Esophagus squamous epithelium (tissue), 5 donors: ENCODE data around the gene GADD45A. TPM values are rescaled to one million over a fixed set of nuclear protein-coding genes. Genes with fewer than 3 reads are reported as not detected.
"Not testable (repeated sequence)": the region's sequence is repeated elsewhere in the genome, so short reads cannot be mapped to it uniquely, and the experiment has no call there.

Source experiments
- DNase-seq: peaks from one replicate; lab custom pipeline; 2025; lab: John Stamatoyannopoulos, UW
- H3K27ac ChIP-seq, 4 donors: fragments of 200-600 bp; sonication (generic); one replicate each; pipeline ENCODE4 v1.5.1; 2016 to 2019; ENCODE audit warnings: mild to moderate bottlenecking in 1 of 4
- H3K27me3 ChIP-seq, 4 donors: fragments of 200-600 bp; sonication (generic); 1 replicate in 3 of 4; 2 replicates in 1 of 4; pipeline versions ENCODE4 v1.5.1 to v1.6.0; 2017 to 2021; ENCODE audit warnings: antibody characterized with exemption in 1 of 4
- H3K36me3 ChIP-seq, 3 donors: fragments of 200-600 bp; sonication (generic); one replicate each; pipeline ENCODE4 v1.5.1; 2016 to 2019
- H3K4me1 ChIP-seq, 3 donors: fragments of 200-600 bp; sonication (generic); one replicate each; pipeline ENCODE4 v1.5.1; 2017 to 2019
- H3K4me3 ChIP-seq, 4 donors: fragments of 200-600 bp; sonication (generic); 1 replicate in 3 of 4; 2 replicates in 1 of 4; pipeline ENCODE4 v1.5.1; 2016 to 2019; ENCODE audit warnings: mild to moderate bottlenecking in 2 of 4, moderate library complexity in 1 of 4
- H3K9me3 ChIP-seq, 3 donors: fragments of 200-600 bp; sonication (generic); one replicate each; pipeline ENCODE4 v1.5.1; 2016 to 2019
- POLR2A ChIP-seq, 4 donors: fragments of 450-650 bp; IDR thresholded peaks; one replicate each; pipeline ENCODE4 v1.6.1; 2017; ENCODE audit warnings: antibody characterized with exemption in 4 of 4, mild to moderate bottlenecking in 4 of 4, moderate library complexity in 3 of 4
- WGBS, 2 donors: methylation state at CpG; one replicate each; pipeline ENCODE4 v1.1.5; 2018; 5-methylcytosine and 5-hydroxymethylcytosine counted together
- intact Hi-C: fragments of 100-400 bp; cut with DNase I; formaldehyde crosslinking; loops from one replicate; pipeline ENCODE4 v1.15.0; 2022
- total RNA-seq, 4 donors: library from RNA; depleted of rRNA; stranded (reverse); fragments of >200 nt; gene quantifications; one replicate each; pipeline ENCODE4 v1.1.0, GENCODE V29; 2016
- TF ChIP-seq, protein P1 (sequence below), 6 experiments: fragments of 450-650 bp in 4 of 6; fragments of 200-600 bp in 2 of 6; sonication (generic) in 2 of 6; IDR thresholded peaks; one replicate each; pipeline ENCODE4 v1.5.1; 2016 to 2019; ENCODE audit warnings: antibody characterized with exemption in 6 of 6, mild to moderate bottlenecking in 4 of 6, moderate library complexity in 4 of 6
- donor health status: DM: yes; HTN: yes; CAD: no.

Gene GADD45A
- total RNA-seq, 4 donors from 2014 or later, result 35.2 to 62.6 (median 46.5) TPM

- peaks cover 7 to 51% (median 18%) of the 10 kb centered on the region in 3 donors for H3K4me1 ChIP-seq
- intact Hi-C loops, result no loop called here
- H3K27ac ChIP-seq, result no peak overlapping the region
- H3K9me3 ChIP-seq, result no peaks in the 10 kb centered on the region
- TF ChIP-seq, protein P1, sequence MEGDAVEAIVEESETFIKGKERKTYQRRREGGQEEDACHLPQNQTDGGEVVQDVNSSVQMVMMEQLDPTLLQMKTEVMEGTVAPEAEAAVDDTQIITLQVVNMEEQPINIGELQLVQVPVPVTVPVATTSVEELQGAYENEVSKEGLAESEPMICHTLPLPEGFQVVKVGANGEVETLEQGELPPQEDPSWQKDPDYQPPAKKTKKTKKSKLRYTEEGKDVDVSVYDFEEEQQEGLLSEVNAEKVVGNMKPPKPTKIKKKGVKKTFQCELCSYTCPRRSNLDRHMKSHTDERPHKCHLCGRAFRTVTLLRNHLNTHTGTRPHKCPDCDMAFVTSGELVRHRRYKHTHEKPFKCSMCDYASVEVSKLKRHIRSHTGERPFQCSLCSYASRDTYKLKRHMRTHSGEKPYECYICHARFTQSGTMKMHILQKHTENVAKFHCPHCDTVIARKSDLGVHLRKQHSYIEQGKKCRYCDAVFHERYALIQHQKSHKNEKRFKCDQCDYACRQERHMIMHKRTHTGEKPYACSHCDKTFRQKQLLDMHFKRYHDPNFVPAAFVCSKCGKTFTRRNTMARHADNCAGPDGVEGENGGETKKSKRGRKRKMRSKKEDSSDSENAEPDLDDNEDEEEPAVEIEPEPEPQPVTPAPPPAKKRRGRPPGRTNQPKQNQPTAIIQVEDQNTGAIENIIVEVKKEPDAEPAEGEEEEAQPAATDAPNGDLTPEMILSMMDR (IDR thresholded peaks at IDR 0.05), result no peak
- no peak for TF ChIP-seq POLR2A (IDR thresholded peaks at IDR 0.05)
- 92 to 94% methylated on average over 2 of the region's 2 CpGs for WGBS, 2 donors
- no peaks in the 10 kb centered on the region for H3K27me3 ChIP-seq
- DNase-seq, result no peak
- no peak overlapping the region for H3K4me3 ChIP-seq
- H3K36me3 ChIP-seq, result peaks cover 0 to 16% (median 0%) of the 10 kb centered on the region in 3 donors
Observed at GRCh38 chr1:67729872-67730271, 44.9 kb downstream of the GADD45A start.

GRCh38 chr1:67730312-67730711 is 45.3 kb downstream of the GADD45A start:
- DNase-seq, H3K27ac ChIP-seq, H3K27me3 ChIP-seq, H3K4me3 ChIP-seq, intact Hi-C loops, H3K9me3 ChIP-seq: not testable (repeated sequence)
- Histone ChIP-seq H3K36me3 (peaks cover 0 to 16% (median 0%) of the 10 kb centered on the region in 3 donors), H3K4me1 (peaks cover 7 to 51% (median 18%) of the 10 kb centered on the region in 3 donors)
- WGBS, 2 donors, result 91 to 95% methylated on average over 9 of the region's 9 CpGs

DNA sequence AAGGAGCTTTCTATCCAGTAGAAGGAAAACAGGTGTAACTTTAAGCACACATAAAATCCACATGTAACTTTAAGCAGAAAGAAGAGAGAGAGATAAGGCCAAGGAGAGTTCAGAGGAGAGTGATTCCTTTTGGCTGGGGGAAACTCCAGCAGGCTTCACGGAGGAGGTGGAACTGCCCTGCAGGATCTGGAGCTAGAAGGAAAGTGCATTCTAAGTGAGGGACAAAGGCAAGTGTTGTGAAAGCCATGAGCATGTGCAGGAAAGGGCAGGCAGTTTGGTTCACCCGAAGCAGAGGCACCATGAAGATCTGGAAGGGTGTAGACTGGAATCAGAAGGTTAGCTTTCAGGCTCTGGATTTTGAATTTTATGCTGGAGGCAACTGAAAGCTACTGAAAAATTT is 46.3 kb downstream of the GADD45A start:
- Histone ChIP-seq H3K4me3 (no peak overlapping the region), H3K36me3 (peaks cover 0 to 16% (median 0%) of the 10 kb centered on the region in 3 donors), H3K27me3 (no peaks in the 10 kb centered on the region), H3K9me3 (no peaks in the 10 kb centered on the region), H3K4me1 (peaks cover 4 to 51% (median 21%) of the 10 kb centered on the region in 3 donors), H3K27ac (no peak overlapping the region)
- TF ChIP-seq POLR2A (IDR thresholded peaks at IDR 0.05), result no peak
- TF ChIP-seq, protein P1 (IDR thresholded peaks at IDR 0.05), result no peak
- 78 to 88% methylated on average over 2 of the region's 2 CpGs for WGBS, 2 donors
- intact Hi-C loops, result no loop called here
- DNase-seq, result no peak

DNA sequence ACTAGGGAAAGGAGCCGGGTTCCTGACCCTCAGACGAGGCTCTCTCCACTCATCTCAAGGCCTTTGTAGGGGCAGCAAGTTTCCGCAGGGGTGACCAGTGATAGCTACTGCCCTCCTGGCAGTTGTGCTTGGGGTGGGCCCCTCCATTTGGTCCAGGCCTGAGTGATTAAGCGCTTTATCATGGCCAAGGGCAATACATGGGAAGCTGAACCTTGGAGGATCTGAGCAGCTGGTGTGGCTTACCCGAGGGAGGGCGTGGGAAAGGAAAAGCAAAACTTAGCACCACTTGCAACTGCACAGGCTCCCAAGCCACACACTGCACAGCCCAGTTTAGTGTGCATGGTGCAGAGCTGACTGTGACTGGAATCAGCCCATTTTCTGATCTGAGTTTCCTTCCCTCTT is 47.8 kb downstream of the GADD45A start:
- no peak for DNase-seq
- Histone ChIP-seq H3K27ac (peak overlapping the region in 2 of 4 donors; percentile 15 to 25), H3K4me1 (peaks cover 11 to 58% (median 28%) of the 10 kb centered on the region in 3 donors), H3K27me3 (no peaks in the 10 kb centered on the region), H3K36me3 (peaks cover 0 to 16% (median 0%) of the 10 kb centered on the region in 3 donors), H3K4me3 (no peak overlapping the region), H3K9me3 (no peaks in the 10 kb centered on the region)
- 59 to 68% methylated on average over 5 to 6 of the region's 6 CpGs for WGBS, 2 donors
- intact Hi-C loops, result no loop called here
- TF ChIP-seq, protein P1 (IDR thresholded peaks at IDR 0.05), result no peak
- TF ChIP-seq POLR2A (IDR thresholded peaks at IDR 0.05), result no peak

GRCh38 chr1:67733681-67734322 is 48.8 kb downstream of the GADD45A start:
- H3K4me1 ChIP-seq, result peaks cover 11 to 69% (median 37%) of the 10 kb centered on the region in 3 donors
- no peak overlapping the region for H3K4me3 ChIP-seq
- H3K36me3 ChIP-seq, result peaks cover 0 to 7% (median 0%) of the 10 kb centered on the region in 3 donors
- TF ChIP-seq POLR2A (IDR thresholded peaks at IDR 0.05), result no peak
- TF ChIP-seq, protein P1 (IDR thresholded peaks at IDR 0.05), result no peak
- WGBS, 2 donors, result 63 to 70% methylated on average over 2 to 3 of the region's 4 CpGs
- H3K9me3 ChIP-seq, result no peaks in the 10 kb centered on the region
- intact Hi-C loops, result no loop called here
- peak overlapping the region in 2 of 4 donors; percentile 10 to 18 for H3K27ac ChIP-seq
- DNase-seq, result no peak
- H3K27me3 ChIP-seq, result no peaks in the 10 kb centered on the region
